Glutamatergic neuron (in vitro differentiated cells): ENCODE results near the gene TMEM132C. TPM values are rescaled to one million over a fixed set of nuclear protein-coding genes. Genes with fewer than 3 reads are reported as not detected.

Experiments
- DNase-seq: peaks from one replicate; pipeline ENCODE4 v3.0.0; 2022
- H3K27ac Mint-ChIP-seq: one replicate; pipeline ENCODE4 v1.8.0; 2020; ENCODE audit warnings: mild to moderate bottlenecking, mixed read lengths, inconsistent platforms; ENCODE audit not compliant: unreplicated experiment
- H3K27me3 Mint-ChIP-seq: one replicate; pipeline ENCODE4 v1.8.0; 2020; ENCODE audit warnings: mild to moderate bottlenecking, moderate library complexity, mixed read lengths, inconsistent platforms; ENCODE audit not compliant: unreplicated experiment
- H3K36me3 Mint-ChIP-seq: one replicate; pipeline ENCODE4 v1.8.0; 2020; ENCODE audit warnings: mild to moderate bottlenecking, mixed read lengths, inconsistent platforms; ENCODE audit not compliant: unreplicated experiment
- H3K4me1 Mint-ChIP-seq: one replicate; pipeline ENCODE4 v1.8.0; 2020; ENCODE audit warnings: mild to moderate bottlenecking, low read depth, mixed read lengths, inconsistent platforms; ENCODE audit not compliant: unreplicated experiment
- H3K4me3 Mint-ChIP-seq: one replicate; pipeline ENCODE4 v1.8.0; 2020; ENCODE audit warnings: mild to moderate bottlenecking, mixed read lengths, inconsistent platforms; ENCODE audit not compliant: unreplicated experiment
- H3K9me3 Mint-ChIP-seq: one replicate; pipeline ENCODE4 v1.8.0; 2020; ENCODE audit warnings: mild to moderate bottlenecking, moderate library complexity, mixed read lengths, inconsistent platforms; ENCODE audit not compliant: unreplicated experiment
- CTCF ChIP-seq: fragments of 200-600 bp; sonication (generic); IDR thresholded peaks from one replicate; pipeline ENCODE4 v1.5.0; 2021; ENCODE audit not compliant: partially characterized antibody, unreplicated experiment
- total RNA-seq: library from RNA; stranded (reverse); fragmentation: NEBNext Ultra II Directional; extraction: Animal tissue kit (Norgen Biotek cat#: 25700); gene quantifications from one replicate; pipeline ENCODE4 v1.2.1, GENCODE V29; 2021; ENCODE audit not compliant: unreplicated experiment

Gene TMEM132C
- total RNA-seq, 1 donor from 2014 or later, result 8.0 TPM

GRCh38 chr12:128613837-128614590 lies 347.0 kb downstream of the TMEM132C start:
- H3K27ac Mint-ChIP-seq, result no peak overlapping the region
- H3K4me1 Mint-ChIP-seq, result peaks cover 10% of the 10 kb centered on the region
- peaks cover 19% of the 10 kb centered on the region for H3K9me3 Mint-ChIP-seq
- peaks cover 3% of the 10 kb centered on the region for H3K27me3 Mint-ChIP-seq
- peaks cover 10% of the 10 kb centered on the region for H3K36me3 Mint-ChIP-seq
- TF ChIP-seq CTCF, result no peak
- no peak for DNase-seq
- no peak overlapping the region for H3K4me3 Mint-ChIP-seq

- H3K36me3 Mint-ChIP-seq, result peaks cover 10% of the 10 kb centered on the region
These were observed 350.4 kb downstream of the TMEM132C start for GRCh38 chr12:128617304-128617833.

GRCh38 chr12:128619263-128619662 lies 352.3 kb downstream of the TMEM132C start:
- H3K9me3 Mint-ChIP-seq, result peaks cover 10% of the 10 kb centered on the region
- H3K4me1 Mint-ChIP-seq, result peaks cover 4% of the 10 kb centered on the region
- no peak overlapping the region for H3K27ac Mint-ChIP-seq
- TF ChIP-seq CTCF, result no peak
- peaks cover 10% of the 10 kb centered on the region for H3K36me3 Mint-ChIP-seq
- no peak overlapping the region for H3K4me3 Mint-ChIP-seq
- DNase-seq, result no peak
- peaks cover 1% of the 10 kb centered on the region for H3K27me3 Mint-ChIP-seq

More at GRCh38 chr12:128617304-128617833, 350.4 kb downstream of the TMEM132C start:
- no peak for DNase-seq
- H3K4me1 Mint-ChIP-seq, result peaks cover 4% of the 10 kb centered on the region
- TF ChIP-seq CTCF, result no peak
- H3K4me3 Mint-ChIP-seq, result no peak overlapping the region
- H3K9me3 Mint-ChIP-seq, result peaks cover 11% of the 10 kb centered on the region
- H3K27me3 Mint-ChIP-seq, result peaks cover 1% of the 10 kb centered on the region
- no peak overlapping the region for H3K27ac Mint-ChIP-seq

- H3K27me3 Mint-ChIP-seq, result peaks cover 1% of the 10 kb centered on the region
- H3K4me1 Mint-ChIP-seq, result peaks cover 4% of the 10 kb centered on the region
- peaks cover 6% of the 10 kb centered on the region for H3K9me3 Mint-ChIP-seq
- TF ChIP-seq CTCF, result no peak
- no peak for DNase-seq
- H3K4me3 Mint-ChIP-seq, result no peak overlapping the region
- no peak overlapping the region for H3K27ac Mint-ChIP-seq
- H3K36me3 Mint-ChIP-seq, result peaks cover 10% of the 10 kb centered on the region
These were observed 354.3 kb downstream of the TMEM132C start for GRCh38 chr12:128621304-128621703.

- H3K9me3 Mint-ChIP-seq, result peaks cover 5% of the 10 kb centered on the region
- H3K4me3 Mint-ChIP-seq, result no peak overlapping the region
- no peak for TF ChIP-seq CTCF
- peaks cover 5% of the 10 kb centered on the region for H3K36me3 Mint-ChIP-seq
- H3K4me1 Mint-ChIP-seq, result peaks cover 2% of the 10 kb centered on the region
- no peak for DNase-seq
- H3K27me3 Mint-ChIP-seq, result no peaks in the 10 kb centered on the region
- H3K27ac Mint-ChIP-seq, result no peak overlapping the region
These were observed 356.8 kb downstream of the TMEM132C start for GRCh38 chr12:128623748-128624147.
